ENCODE results near the gene ANKRD13D.

ANKRD13D gene

DNA sequence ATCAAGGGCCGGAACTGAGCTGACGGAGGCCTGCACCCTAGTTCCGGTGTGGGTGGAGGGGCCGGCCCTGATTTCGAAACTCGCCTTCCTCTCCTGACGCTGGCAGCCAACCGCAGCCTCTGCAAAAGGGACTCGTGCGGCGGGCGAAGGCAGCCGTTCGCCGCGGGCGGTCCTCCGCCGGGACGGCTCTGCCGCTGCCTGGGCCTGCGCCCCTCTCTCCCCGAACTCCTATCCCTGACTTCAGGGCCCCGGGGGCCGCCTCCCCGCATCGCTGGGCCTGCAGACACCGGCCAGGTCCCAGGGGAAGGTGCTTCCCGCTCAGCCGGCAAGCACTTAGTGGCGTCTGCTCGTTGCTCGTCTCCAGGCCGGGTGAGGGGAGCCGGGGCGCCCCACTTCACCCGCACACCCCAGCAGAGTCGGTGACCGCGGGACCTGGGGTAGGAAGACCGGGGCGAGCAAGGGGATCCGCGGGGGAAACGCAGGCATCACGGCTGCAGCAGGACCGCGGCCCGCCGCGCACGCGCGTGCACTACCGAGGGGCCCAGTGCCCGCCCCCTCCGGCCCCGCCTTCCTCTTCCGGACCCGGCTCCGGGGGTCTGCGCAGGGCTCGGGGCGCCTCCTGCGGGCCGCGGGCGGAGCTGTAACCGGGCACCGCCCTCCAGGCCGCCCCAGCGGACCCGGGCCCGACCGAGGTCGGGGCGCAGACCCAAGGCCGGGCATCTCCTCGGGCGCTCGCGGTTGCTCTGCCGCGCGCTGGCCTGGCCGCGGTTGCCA lies 464 bp upstream of the ANKRD13D start:
- peak; percentile 82 for DNase-seq

DNA sequence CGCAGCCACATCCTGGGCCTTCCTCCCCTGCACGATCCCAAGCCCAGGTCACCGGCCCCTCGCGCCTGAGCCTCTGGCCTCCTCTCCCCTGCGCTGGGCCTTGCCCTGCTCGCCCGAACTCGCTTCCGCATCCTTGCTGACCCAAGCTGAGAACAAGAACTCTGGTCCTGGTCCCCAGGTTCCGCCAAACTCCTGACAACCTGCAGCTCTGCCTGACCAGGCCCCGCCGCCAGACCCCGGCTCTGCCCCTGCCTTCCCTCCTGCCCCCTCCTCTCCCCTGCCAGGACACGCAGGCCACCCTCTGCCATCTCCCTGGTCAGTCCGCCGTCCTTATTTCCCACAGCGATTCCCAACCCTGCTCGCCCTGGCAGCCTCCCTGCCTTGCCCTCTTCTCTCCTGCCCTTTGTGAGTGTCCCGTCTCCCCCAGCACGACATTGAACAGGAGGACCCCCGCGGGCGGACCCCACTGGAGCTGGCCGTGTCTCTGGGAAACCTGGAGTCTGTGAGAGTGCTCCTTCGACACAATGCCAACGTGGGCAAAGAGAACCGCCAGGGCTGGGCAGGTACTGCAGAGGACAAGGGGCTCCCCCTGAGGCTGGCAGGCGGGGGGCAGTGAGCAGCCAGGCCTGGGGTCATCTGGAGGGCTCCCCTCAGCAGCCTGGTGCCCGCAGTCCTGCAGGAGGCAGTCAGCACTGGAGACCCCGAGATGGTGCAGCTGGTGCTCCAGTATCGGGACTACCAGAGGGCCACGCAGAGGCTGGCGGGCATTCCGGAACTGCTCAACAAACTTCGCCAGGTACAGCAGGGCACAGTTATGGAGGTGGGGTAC lies 762 bp downstream of the ANKRD13D start:
- no peak for DNase-seq

DNA sequence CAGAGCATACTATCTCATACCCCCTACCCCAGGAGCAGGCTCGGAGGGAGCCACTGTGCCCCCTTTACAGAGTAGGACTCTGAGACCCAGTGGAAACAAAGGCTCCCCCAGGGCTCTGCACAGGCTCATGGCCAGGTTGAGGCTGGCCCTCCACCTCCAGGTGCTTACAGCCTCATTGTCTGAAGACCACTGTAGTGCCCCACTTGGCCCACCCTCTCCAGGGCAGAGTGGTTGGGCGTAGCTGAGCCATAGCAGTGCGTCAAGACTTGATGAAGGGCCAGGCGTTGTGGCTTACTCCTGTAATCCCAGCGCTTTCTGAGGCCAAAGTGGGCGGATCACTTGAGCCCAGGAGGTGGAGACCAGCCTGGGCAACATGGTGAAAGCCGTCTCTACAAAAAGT lies 1.7 kb downstream of the ANKRD13D start:
- no peak for DNase-seq

GRCh38 chr11:67291481-67292381 lies 2.6 kb downstream of the ANKRD13D start:
- DNase-seq, result no peak

DNA sequence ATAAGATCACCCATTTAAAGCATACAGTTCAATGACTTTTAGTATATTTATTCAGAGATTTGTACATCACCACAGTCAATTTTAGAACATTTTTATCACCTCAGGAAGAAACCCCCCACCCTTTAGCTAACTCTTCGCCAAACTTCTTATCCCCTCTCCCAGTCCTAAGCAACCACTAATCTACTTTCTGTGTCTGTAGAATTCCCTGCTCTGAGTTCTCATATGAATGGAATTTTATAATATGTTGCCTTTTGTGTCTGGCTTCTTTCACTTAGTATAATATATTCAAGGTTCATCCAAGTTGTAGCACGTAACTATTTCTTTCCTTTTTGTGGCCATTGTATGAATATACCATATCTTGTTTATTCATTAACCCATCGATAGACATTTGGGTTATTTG lies 3.6 kb downstream of the ANKRD13D start:
- no peak for DNase-seq

DNA sequence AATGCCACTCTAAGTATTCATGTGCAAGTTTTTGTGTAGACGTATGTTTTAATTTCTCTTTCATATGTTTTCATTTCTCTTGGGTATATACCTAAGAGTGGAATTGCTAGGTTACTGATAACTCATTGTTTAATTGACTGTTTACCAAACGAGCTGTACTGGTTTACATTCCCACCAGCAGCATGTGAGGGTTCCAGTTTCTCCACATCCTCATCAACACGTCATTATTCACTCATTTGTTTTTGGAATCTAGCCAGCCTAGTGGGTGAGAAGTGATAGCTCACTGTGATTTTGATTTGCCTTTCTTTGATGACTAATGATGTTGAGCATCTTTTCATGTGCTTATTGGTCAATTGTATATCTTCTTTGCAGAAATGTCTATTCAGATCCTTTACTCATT lies 4.0 kb downstream of the ANKRD13D start:
- DNase-seq, result no peak

GRCh38 chr11:67295846-67296245 lies 6.7 kb downstream of the ANKRD13D start:
- no peak for DNase-seq

GRCh38 chr11:67298786-67299185 lies 9.7 kb downstream of the ANKRD13D start:
- no peak for DNase-seq

GRCh38 chr11:67299471-67300191 lies 10.5 kb downstream of the ANKRD13D start:
- no peak for DNase-seq

DNA sequence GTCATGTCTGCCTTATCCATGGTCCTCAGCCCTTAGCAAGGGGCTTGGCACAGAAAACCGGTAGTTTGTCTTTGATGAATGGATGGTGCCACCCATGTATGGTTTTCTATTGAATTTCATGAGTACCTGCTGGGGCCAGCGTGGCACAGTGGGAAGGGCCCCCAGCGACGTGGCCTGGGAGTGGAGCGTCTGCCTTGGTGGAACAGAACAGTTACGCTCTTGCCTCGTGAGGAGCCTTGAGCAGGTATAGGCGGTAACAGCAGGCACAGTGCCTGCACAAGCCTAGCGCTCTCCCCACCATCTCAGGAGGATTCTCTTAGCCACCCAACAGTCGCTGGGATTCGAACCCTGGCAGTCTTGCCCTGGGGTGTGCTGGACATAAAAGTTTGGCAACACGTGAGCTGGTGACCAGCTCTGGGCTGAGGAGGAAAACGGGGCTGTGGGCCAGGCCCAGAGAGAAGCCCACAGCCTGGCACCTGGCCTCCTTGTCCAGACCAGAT lies 11.2 kb downstream of the ANKRD13D start:
- no peak for DNase-seq

- no peak for DNase-seq
Observed at GRCh38 chr11:67300756-67301312, 11.7 kb downstream of the ANKRD13D start.

DNA sequence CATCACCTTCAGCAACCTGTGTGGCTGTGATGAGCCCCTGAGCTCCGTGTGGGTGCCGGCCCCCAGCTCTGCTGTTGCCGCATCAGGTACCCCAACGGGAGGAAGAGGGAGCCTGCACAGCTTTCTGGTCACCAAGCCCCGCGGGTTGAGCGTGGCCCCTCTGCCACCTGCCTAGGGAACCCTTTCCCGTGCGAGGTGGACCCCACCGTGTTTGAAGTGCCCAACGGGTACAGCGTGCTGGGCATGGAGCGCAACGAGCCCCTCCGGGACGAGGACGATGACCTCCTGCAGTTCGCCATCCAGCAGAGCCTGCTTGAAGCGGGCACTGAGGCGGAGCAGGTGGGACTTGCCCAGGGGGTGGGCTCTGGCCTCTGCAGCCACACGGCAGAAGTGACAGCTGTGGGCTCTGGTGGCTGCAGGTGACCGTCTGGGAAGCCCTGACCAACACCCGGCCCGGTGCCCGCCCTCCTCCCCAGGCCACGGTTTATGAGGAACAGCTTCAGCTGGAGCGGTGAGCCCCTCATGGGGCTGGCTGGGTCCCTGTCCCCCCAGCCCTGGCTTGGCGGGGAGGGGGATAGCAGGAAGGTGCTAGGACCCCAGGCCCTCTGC lies 12.3 kb downstream of the ANKRD13D start:
- DNase-seq, result no peak

DNA sequence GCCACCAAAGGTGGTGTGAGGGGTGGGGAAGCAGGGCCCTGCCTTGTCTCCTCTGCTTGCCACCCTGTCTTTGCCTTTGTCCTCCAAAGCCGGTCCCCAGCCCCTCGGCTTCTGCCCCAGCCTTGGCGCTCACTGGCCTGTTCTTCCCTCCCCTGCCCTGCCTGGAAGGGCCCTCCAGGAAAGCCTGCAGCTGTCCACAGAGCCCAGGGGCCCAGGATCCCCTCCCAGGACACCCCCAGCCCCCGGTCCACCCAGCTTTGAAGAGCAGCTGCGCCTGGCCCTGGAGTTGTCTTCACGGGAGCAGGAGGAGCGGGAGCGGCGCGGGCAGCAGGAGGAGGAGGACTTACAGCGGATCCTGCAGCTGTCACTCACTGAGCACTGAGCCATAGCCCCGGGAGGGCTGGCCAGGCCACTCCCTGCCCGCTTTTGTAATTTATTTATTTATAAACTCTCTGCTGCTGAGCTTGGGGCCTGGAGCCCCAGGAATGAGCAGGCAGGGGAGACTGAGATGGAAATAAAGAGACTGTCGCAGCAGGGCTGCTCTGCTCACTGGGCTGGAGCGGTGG lies 12.9 kb downstream of the ANKRD13D start:
- peak; percentile 32 for DNase-seq

GRCh38 chr11:67302571-67303131 lies 13.5 kb downstream of the ANKRD13D start:
- peak; percentile 50 for DNase-seq

DNA sequence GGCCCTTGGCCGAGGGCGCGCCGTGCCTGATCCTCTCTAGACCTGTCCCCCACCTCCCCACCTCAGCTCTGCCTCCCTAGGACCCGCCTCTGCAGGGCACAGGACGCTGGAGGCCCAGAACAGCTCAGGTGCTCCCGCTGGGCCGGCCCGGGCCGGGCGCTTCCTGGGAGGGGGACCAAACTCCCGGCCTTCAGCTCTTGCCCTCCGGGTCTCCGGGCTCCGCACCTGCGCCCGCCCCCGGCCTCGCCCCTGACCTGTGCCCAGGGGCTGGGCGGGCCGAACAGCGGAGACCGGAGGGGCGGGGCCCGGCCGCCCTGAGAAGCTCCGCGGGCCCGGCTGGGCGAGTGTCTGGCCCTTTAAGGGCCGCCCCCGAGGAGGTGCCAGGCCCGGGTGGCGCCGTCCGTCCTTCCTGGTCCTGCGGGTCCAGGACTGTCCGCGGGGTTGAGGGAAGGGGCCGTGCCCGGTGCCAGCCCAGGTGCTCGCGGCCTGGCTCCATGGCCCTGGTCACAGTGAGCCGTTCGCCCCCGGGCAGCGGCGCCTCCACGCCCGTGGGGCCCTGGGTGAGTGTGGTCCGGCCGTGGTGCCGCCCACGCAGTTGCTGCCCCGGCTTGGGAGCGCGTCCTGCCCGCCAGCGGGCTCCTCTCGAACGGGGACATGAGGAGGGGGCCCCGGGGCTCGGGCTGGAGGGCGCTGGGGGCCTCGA lies 14.2 kb downstream of the ANKRD13D start, which contains the start of gene SSH3:
Gene SSH3 (plus strand): TSS at position 399 of the 703 bp plus-strand sequence. CDS start 96 bp downstream, at position 495.
- peak; percentile 50 for DNase-seq

GRCh38 chr11:67303835-67304411 lies 14.8 kb downstream of the ANKRD13D start:
- no peak for DNase-seq

GRCh38 chr11:67304511-67305113 lies 15.5 kb downstream of the ANKRD13D start:
- no peak for DNase-seq

DNA sequence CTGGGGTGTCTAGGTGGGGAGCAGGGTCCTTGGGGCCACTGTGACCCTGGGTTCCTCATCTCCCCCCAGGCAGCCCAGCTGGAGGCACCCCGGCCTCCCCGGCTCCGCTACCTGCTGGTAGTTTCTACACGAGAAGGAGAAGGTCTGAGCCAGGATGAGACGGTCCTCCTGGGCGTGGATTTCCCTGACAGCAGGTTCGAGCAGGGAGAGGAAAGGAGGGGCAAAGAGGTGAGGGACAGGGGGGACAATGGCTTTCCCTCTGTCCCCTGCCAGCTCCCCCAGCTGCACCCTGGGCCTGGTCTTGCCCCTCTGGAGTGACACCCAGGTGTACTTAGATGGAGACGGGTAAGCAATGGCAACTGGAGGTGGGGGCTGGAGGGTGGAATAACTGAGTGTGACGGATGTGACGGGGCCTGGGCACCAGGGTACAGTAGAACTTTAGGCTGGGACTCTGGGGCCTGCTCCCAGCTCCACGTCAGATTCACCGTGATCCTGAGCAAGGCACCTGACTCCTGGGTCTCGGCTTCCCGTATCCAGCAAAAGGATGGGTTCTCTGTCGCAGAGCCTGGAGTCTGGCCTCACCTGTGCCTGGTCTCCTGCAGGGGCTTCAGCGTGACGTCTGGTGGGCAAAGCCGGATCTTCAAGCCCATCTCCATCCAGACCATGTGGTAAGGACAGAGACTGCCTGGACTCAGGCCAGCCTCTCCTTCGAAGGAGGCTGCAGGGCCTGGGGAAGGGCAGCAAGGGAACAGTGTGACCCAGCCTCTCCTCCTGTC lies 17.9 kb downstream of the ANKRD13D start:
- DNase-seq, result no peak

Measured in DMS79 (cell line).